IMR-90 (cell line): ENCODE measurements around the gene QKI.

Source experiments
- CEBPB ChIP-seq: IDR thresholded peaks from 2 replicates; pipeline ENCODE4 v1.6.1; 2012; ENCODE audit warnings: low read depth, low read length, improper control_type of control experiment
- RCOR1 ChIP-seq: IDR thresholded peaks from 2 replicates; pipeline ENCODE4 v1.6.1; 2012; ENCODE audit warnings: mild to moderate bottlenecking, low read length, improper control_type of control experiment; ENCODE audit not compliant: insufficient replicate concordance
- RFX5 ChIP-seq: IDR thresholded peaks from 2 replicates; pipeline ENCODE4 v1.8.0; 2012; ENCODE audit warnings: low read depth, mild to moderate bottlenecking, low read length, moderate library complexity
- TF ChIP-seq, protein P1 (sequence below): conservative IDR thresholded peaks from 2 replicates; pipeline ENCODE4 v1.5.1; 2012; ENCODE audit warnings: mild to moderate bottlenecking, low read depth, low read length, improper control_type of control experiment

DNA sequence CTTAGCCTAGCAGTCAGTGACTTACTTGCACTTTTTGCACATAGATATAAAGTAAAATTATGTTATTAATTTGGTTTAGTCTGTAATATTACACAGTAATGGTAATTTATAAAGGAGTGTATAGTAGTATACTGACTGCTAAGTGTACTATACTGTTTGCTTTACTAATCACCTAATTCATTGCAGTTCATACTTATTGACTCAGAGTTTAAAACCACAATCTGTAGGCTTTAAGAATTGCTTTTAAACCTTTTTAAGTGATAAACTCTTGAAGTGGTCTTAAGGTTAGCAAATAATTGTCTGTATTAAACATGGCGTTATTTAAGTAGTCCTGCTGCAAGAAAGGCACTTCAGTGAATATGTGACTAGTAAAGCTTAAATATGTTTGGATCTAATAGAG is 151.5 kb downstream of the QKI start:
- TF ChIP-seq, protein P1, sequence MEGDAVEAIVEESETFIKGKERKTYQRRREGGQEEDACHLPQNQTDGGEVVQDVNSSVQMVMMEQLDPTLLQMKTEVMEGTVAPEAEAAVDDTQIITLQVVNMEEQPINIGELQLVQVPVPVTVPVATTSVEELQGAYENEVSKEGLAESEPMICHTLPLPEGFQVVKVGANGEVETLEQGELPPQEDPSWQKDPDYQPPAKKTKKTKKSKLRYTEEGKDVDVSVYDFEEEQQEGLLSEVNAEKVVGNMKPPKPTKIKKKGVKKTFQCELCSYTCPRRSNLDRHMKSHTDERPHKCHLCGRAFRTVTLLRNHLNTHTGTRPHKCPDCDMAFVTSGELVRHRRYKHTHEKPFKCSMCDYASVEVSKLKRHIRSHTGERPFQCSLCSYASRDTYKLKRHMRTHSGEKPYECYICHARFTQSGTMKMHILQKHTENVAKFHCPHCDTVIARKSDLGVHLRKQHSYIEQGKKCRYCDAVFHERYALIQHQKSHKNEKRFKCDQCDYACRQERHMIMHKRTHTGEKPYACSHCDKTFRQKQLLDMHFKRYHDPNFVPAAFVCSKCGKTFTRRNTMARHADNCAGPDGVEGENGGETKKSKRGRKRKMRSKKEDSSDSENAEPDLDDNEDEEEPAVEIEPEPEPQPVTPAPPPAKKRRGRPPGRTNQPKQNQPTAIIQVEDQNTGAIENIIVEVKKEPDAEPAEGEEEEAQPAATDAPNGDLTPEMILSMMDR, result no peak
- TF ChIP-seq RFX5, result no peak
- TF ChIP-seq CEBPB, result no peak
- TF ChIP-seq RCOR1, result no peak
